Keratinocyte (primary cell): ENCODE results near the gene TSFM. TPM values are rescaled to one million over a fixed set of nuclear protein-coding genes. Genes with fewer than 3 reads are reported as not detected.

ENCODE experiments used
- DNase-seq: peaks from one replicate; pipeline ENCODE4 v3.0.0-alpha.2; 2011; ENCODE audit warnings: low read depth, missing footprints, low spot score
- FAIRE-seq: peaks from 2 replicates; lab custom pipeline; 2011; peaks lifted over from hg19 to GRCh38; lab: Jason Lieb, UNC
- H2AFZ ChIP-seq: 2 replicates; pipeline ENCODE4 v1.6.0; 2012; ENCODE audit warnings: low read length, control low read depth, inconsistent platforms; ENCODE audit not compliant: control insufficient read depth
- H3K27ac ChIP-seq: 2 replicates; pipeline ENCODE4 v1.5.1; 2011; ENCODE audit warnings: low read length; ENCODE audit not compliant: control insufficient read depth, insufficient read depth
- H3K27me3 ChIP-seq: 3 replicates; pipeline ENCODE4 v1.6.0; 2011; ENCODE audit warnings: low read length; ENCODE audit not compliant: control insufficient read depth, insufficient read depth; ENCODE audit errors: extremely low read depth
- H3K36me3 ChIP-seq, 2 experiments: 2 replicates in 1 of 2; 3 replicates in 1 of 2; pipeline ENCODE4 v1.5.1; 2011; ENCODE audit warnings: low read length in 2 of 2, mild to moderate bottlenecking in 1 of 2; ENCODE audit not compliant: control insufficient read depth in 2 of 2, insufficient read depth in 2 of 2; ENCODE audit errors: extremely low read depth in 1 of 2
- H3K4me1 ChIP-seq: 3 replicates; pipeline ENCODE4 v1.5.1; 2011; ENCODE audit warnings: low read length; ENCODE audit not compliant: control insufficient read depth, insufficient read depth; ENCODE audit errors: extremely low read depth
- H3K4me2 ChIP-seq: 3 replicates; pipeline ENCODE4 v1.6.0; 2011; ENCODE audit warnings: low read depth, low read length; ENCODE audit not compliant: control insufficient read depth, insufficient read depth; ENCODE audit errors: extremely low read depth
- H3K4me3 ChIP-seq, 3 experiments: fragments of 200-600 bp in 1 of 3; sonication (generic) in 1 of 3; 2 replicates in 2 of 3; 3 replicates in 1 of 3; pipeline ENCODE4 v1.5.1; 2011 to 2016; ENCODE audit warnings: low read length in 3 of 3, mild to moderate bottlenecking in 3 of 3, control low read depth in 2 of 3, inconsistent platforms in 1 of 3, low read depth in 1 of 3, mixed read lengths in 1 of 3, mixed run types in 1 of 3, moderate library complexity in 1 of 3; ENCODE audit not compliant: control insufficient read depth in 2 of 3, insufficient read depth in 2 of 3; ENCODE audit errors: extremely low read depth in 1 of 3
- H3K79me2 ChIP-seq: 2 replicates; pipeline ENCODE4 v1.6.0; 2012; ENCODE audit warnings: low read length; ENCODE audit not compliant: control insufficient read depth, insufficient read depth
- H3K9ac ChIP-seq: 3 replicates; pipeline ENCODE4 v1.6.0; 2011; ENCODE audit warnings: low read length; ENCODE audit not compliant: control insufficient read depth, insufficient read depth; ENCODE audit errors: extremely low read depth
- H3K9me1 ChIP-seq: 3 replicates; pipeline ENCODE4 v1.6.0; 2011; ENCODE audit warnings: low read length; ENCODE audit not compliant: control insufficient read depth, insufficient read depth; ENCODE audit errors: extremely low read depth
- H3K9me3 ChIP-seq: 2 replicates; pipeline ENCODE4 v1.5.1; 2012; ENCODE audit warnings: low read depth, low read length; ENCODE audit not compliant: control insufficient read depth
- H4K20me1 ChIP-seq: 3 replicates; pipeline ENCODE4 v1.6.0; 2011; ENCODE audit warnings: low read length; ENCODE audit not compliant: control insufficient read depth, insufficient read depth; ENCODE audit errors: extremely low read depth
- EZH2 ChIP-seq: IDR thresholded peaks from one replicate; pipeline ENCODE4 v1.6.1; 2012; ENCODE audit warnings: inconsistent platforms, mild to moderate bottlenecking, low read length, moderate library complexity
- dilution Hi-C: fragments of 300-500 bp; cut with MboI; formaldehyde crosslinking; loops from one replicate; pipeline ENCODE4 v1.7.0; 2020; ENCODE audit warnings: low sequenced_read_pairs; ENCODE audit not compliant: extremely low pct_ligation_motif_present
- polyA plus RNA-seq, 5 experiments: library from polyadenylated mRNA; depleted of rRNA in 3 of 5; stranded (reverse) in 3 of 5; stranded (forward) in 1 of 5; unstranded in 1 of 5; fragments of >200 nt; gene quantifications; 1 replicate in 1 of 5; 2 replicates in 3 of 5; 3 replicates in 1 of 5; pipeline versions ENCODE4 v1.2.1 to v1.2.3, GENCODE V29; 2011 to 2012; ENCODE audit warnings: missing spikeins in 2 of 5, low read depth in 1 of 5, low replicate concordance in 1 of 5
- TF ChIP-seq, protein P1 (sequence below), 3 experiments: IDR thresholded peaks in 1 of 3; conservative IDR thresholded peaks in 1 of 3; optimal IDR thresholded peaks in 1 of 3; 2 replicates in 2 of 3; 3 replicates in 1 of 3; pipeline versions ENCODE3 to v1.5.1; 2011; ENCODE audit warnings: low read length in 3 of 3, mild to moderate bottlenecking in 3 of 3, moderate library complexity in 2 of 3, control low read depth in 1 of 3, inconsistent platforms in 1 of 3; ENCODE audit not compliant: insufficient read depth in 2 of 3; ENCODE audit errors: extremely low read depth in 1 of 3

TSFM gene
- polyA plus RNA-seq, 1 donor (not counting 4 experiments of a cell fraction or from before 2014, with no cell fraction given), result 30.5 TPM

DNA sequence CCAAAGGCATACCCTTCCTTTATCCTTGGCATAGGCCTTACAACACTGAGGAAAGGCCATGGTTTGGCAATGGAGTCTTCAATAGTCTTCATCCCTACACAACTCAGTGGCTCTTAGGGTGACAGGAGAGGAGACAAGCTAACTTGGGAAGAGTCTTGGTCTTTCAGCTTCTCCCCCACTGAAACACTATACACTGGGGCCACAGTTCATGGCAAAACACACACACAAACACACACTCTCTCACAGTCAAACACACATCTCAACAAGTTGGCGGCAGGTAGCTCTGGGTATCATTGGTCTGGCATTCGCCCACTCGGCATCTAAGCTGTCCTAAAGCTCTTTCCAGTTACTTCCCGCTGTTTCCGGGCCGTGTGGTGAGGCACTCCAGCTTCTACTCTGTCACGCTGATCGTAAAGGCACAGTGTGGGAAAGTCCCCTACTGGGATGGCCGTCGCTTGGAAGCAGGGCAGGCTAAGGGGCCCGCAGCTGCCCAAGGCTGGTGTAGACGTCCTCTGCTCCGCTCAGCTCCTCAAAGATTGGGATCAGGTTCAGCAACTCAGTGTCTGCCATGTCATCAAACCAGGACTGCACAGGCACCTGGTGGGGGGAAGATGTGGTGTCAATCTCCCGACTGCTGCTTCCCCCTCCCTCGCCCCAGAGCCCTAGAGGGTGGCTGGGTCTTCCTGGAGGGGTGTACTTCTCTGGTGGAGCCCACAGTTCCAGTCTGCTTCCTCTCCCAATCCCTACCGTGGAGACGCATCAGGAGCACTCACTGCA, 40.7 kb downstream of the TSFM start:
- Histone ChIP-seq H3K9me3 (no peaks in the 10 kb centered on the region), H3K27me3 (no peaks in the 10 kb centered on the region), H4K20me1 (peaks cover 4% of the 10 kb centered on the region), H3K9me1 (no peaks in the 10 kb centered on the region), H3K4me2 (no peak overlapping the region), H3K79me2 (peaks cover 4% of the 10 kb centered on the region), H3K4me1 (no peaks in the 10 kb centered on the region), H3K4me3 (no peak overlapping the region), H2AFZ (no peak overlapping the region), H3K9ac (no peak overlapping the region), H3K27ac (no peak overlapping the region), H3K36me3 (peaks cover 51 to 55% of the 10 kb centered on the region in 2 experiments)
- peak; percentile 46 for FAIRE-seq
- no peak for DNase-seq
- dilution Hi-C loops, result no loop called here
- TF ChIP-seq, protein P1, sequence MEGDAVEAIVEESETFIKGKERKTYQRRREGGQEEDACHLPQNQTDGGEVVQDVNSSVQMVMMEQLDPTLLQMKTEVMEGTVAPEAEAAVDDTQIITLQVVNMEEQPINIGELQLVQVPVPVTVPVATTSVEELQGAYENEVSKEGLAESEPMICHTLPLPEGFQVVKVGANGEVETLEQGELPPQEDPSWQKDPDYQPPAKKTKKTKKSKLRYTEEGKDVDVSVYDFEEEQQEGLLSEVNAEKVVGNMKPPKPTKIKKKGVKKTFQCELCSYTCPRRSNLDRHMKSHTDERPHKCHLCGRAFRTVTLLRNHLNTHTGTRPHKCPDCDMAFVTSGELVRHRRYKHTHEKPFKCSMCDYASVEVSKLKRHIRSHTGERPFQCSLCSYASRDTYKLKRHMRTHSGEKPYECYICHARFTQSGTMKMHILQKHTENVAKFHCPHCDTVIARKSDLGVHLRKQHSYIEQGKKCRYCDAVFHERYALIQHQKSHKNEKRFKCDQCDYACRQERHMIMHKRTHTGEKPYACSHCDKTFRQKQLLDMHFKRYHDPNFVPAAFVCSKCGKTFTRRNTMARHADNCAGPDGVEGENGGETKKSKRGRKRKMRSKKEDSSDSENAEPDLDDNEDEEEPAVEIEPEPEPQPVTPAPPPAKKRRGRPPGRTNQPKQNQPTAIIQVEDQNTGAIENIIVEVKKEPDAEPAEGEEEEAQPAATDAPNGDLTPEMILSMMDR (optimal IDR thresholded peaks at IDR 0.05 in 1 of 3, IDR thresholded peaks at IDR 0.05 in 1 of 3, conservative IDR thresholded peaks at IDR 0.05 in 1 of 3; ENCODE audit: extremely low read depth in 1 of 3, insufficient read depth in 2 of 3, low read length in 3 of 3), result no peak
- TF ChIP-seq EZH2, result no peak

- dilution Hi-C loops, result no loop called here
- Histone ChIP-seq H3K4me3 (no peak overlapping the region), H3K36me3 (peaks cover 51 to 53% of the 10 kb centered on the region in 2 experiments), H3K4me1 (no peaks in the 10 kb centered on the region), H3K9me1 (no peaks in the 10 kb centered on the region), H3K4me2 (no peak overlapping the region), H4K20me1 (peaks cover 4% of the 10 kb centered on the region), H3K79me2 (peaks cover 5% of the 10 kb centered on the region), H3K9ac (no peak overlapping the region), H3K27me3 (no peaks in the 10 kb centered on the region), H3K27ac (no peak overlapping the region), H2AFZ (no peak overlapping the region), H3K9me3 (no peaks in the 10 kb centered on the region)
- no peak for FAIRE-seq
- no peak for DNase-seq
- no peak for TF ChIP-seq EZH2
- TF ChIP-seq, protein P1 (optimal IDR thresholded peaks at IDR 0.05 in 1 of 3, IDR thresholded peaks at IDR 0.05 in 1 of 3, conservative IDR thresholded peaks at IDR 0.05 in 1 of 3; ENCODE audit: extremely low read depth in 1 of 3, insufficient read depth in 2 of 3, low read length in 3 of 3), result no peak
Measured at GRCh38 chr12:57823908-57824640, 41.5 kb downstream of the TSFM start.
